ENCODE results near the gene PDF. TPM values are rescaled to one million over a fixed set of nuclear protein-coding genes. Genes with fewer than 3 reads are reported as not detected.

The PDF gene
- total RNA-seq, 3 donors from 2014 or later: 13.9 to 20.2 (median 19.7) TPM

GRCh38 chr16:69371564-69371963 is 41.2 kb upstream of the PDF start:
- Histone ChIP-seq H3K9me3 (no peaks in the 10 kb centered on the region), H3K4me3 (no peak overlapping the region), H3K27ac (no peak overlapping the region), H3K27me3 (no peaks in the 10 kb centered on the region), H3K36me3 (no peaks in the 10 kb centered on the region), H3K4me1 (no peaks in the 10 kb centered on the region)
- no peak for DNase-seq (ENCODE audit: low spot score in 2 of 2)
- TF ChIP-seq POLR2AphosphoS5 (IDR thresholded peaks at IDR 0.05) (no peak), CTCF (IDR thresholded peaks at IDR 0.05) (no peak), POLR2A (IDR thresholded peaks at IDR 0.05) (no peak)
- intact Hi-C loops (cut with DNase I; ENCODE audit: low total_unique reads): no loop called here

- DNase-seq (ENCODE audit: low spot score in 2 of 2): no peak
- Histone ChIP-seq H3K36me3 (no peaks in the 10 kb centered on the region), H3K27ac (no peak overlapping the region), H3K9me3 (no peaks in the 10 kb centered on the region), H3K27me3 (no peaks in the 10 kb centered on the region), H3K4me1 (no peaks in the 10 kb centered on the region), H3K4me3 (no peak overlapping the region)
- intact Hi-C loops (cut with DNase I; ENCODE audit: low total_unique reads): no loop called here
- TF ChIP-seq CTCF (IDR thresholded peaks at IDR 0.05) (no peak), POLR2A (IDR thresholded peaks at IDR 0.05) (no peak), POLR2AphosphoS5 (IDR thresholded peaks at IDR 0.05) (no peak)
Measured at GRCh38 chr16:69368866-69369265, 38.5 kb upstream of the PDF start.

GRCh38 chr16:69367980-69368379 is 37.6 kb upstream of the PDF start:
- Histone ChIP-seq H3K4me3 (no peak overlapping the region), H3K4me1 (no peaks in the 10 kb centered on the region), H3K27ac (no peak overlapping the region), H3K9me3 (no peaks in the 10 kb centered on the region), H3K36me3 (no peaks in the 10 kb centered on the region), H3K27me3 (no peaks in the 10 kb centered on the region)
- DNase-seq (ENCODE audit: low spot score in 2 of 2): no peak
- TF ChIP-seq POLR2AphosphoS5 (IDR thresholded peaks at IDR 0.05) (no peak), POLR2A (IDR thresholded peaks at IDR 0.05) (no peak), CTCF (IDR thresholded peaks at IDR 0.05) (no peak)
- intact Hi-C loops (cut with DNase I; ENCODE audit: low total_unique reads): no loop called here

- Histone ChIP-seq H3K4me3 (no peak overlapping the region), H3K9me3 (no peaks in the 10 kb centered on the region), H3K27me3 (no peaks in the 10 kb centered on the region), H3K27ac (no peak overlapping the region), H3K36me3 (no peaks in the 10 kb centered on the region), H3K4me1 (no peaks in the 10 kb centered on the region)
- TF ChIP-seq POLR2A (IDR thresholded peaks at IDR 0.05) (no peak), POLR2AphosphoS5 (IDR thresholded peaks at IDR 0.05) (no peak), CTCF (IDR thresholded peaks at IDR 0.05) (no peak)
- no peak for DNase-seq (ENCODE audit: low spot score in 2 of 2)
- intact Hi-C loops (cut with DNase I; ENCODE audit: low total_unique reads): no loop called here
Measured at GRCh38 chr16:69366431-69366830, 36.0 kb upstream of the PDF start.

- H3K9me3 ChIP-seq: no peaks in the 10 kb centered on the region
- DNase-seq (ENCODE audit: low spot score in 2 of 2): no peak
- no peaks in the 10 kb centered on the region for H3K36me3 ChIP-seq
- no peak overlapping the region for H3K27ac ChIP-seq
- intact Hi-C loops (cut with DNase I; ENCODE audit: low total_unique reads): no loop called here
- no peaks in the 10 kb centered on the region for H3K27me3 ChIP-seq
- no peak overlapping the region for H3K4me3 ChIP-seq
- H3K4me1 ChIP-seq: no peaks in the 10 kb centered on the region
- TF ChIP-seq POLR2AphosphoS5 (IDR thresholded peaks at IDR 0.05): no peak
- TF ChIP-seq CTCF (IDR thresholded peaks at IDR 0.05): no peak
- no peak for TF ChIP-seq POLR2A (IDR thresholded peaks at IDR 0.05)
Measured at GRCh38 chr16:69365901-69366300, 35.5 kb upstream of the PDF start.

Data from breast epithelium (tissue), 4 donors.